GM12865 (cell line): ENCODE data around the gene SMCO1.

Experiments used
- DNase-seq: peaks from one replicate; pipeline ENCODE4 v3.0.0; 2010; ENCODE audit warnings: low read depth
- H3K4me3 ChIP-seq: 2 replicates; pipeline ENCODE4 v1.5.1; 2011; ENCODE audit warnings: mild to moderate bottlenecking, low read depth, low read length, control low read depth
- TF ChIP-seq, protein P1 (sequence below): IDR thresholded peaks from 2 replicates; pipeline ENCODE4 v1.5.1; 2011; ENCODE audit warnings: low read length, control low read depth, low read depth, inconsistent platforms; ENCODE audit not compliant: insufficient read depth; ENCODE audit errors: missing control alignments

Gene SMCO1

DNA sequence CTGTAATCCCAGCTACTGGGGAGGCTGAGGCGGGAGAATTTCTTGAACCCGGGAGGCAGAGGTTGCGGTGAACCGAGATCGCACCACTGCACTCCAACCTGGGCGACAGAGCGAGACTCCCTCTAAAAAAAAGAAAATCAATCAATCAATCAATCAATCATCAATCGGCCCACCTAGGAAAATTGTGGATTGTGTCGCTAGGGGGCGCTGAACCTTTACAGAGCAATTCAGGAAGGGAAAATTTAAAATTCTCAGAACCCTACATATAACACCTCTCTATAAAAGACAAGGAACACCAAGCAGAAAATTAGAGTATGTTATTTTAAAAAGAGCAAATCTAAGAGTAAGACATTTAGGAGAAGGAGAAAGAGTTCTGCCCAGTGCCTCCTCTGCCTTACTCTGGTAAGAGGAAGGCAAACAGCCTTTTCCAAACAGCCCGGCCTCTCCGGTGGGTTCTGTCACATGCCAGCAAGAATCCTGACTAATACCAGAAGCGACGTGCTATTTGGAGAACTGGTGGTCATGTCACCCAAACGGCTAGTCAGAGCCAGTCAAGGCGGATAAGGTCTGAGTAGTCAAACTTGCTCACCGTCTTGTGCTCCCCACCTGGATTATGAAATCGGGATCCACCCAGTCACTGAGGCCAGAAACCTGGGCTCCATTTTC is 22.3 kb upstream of the SMCO1 start:
- TF ChIP-seq, protein P1, sequence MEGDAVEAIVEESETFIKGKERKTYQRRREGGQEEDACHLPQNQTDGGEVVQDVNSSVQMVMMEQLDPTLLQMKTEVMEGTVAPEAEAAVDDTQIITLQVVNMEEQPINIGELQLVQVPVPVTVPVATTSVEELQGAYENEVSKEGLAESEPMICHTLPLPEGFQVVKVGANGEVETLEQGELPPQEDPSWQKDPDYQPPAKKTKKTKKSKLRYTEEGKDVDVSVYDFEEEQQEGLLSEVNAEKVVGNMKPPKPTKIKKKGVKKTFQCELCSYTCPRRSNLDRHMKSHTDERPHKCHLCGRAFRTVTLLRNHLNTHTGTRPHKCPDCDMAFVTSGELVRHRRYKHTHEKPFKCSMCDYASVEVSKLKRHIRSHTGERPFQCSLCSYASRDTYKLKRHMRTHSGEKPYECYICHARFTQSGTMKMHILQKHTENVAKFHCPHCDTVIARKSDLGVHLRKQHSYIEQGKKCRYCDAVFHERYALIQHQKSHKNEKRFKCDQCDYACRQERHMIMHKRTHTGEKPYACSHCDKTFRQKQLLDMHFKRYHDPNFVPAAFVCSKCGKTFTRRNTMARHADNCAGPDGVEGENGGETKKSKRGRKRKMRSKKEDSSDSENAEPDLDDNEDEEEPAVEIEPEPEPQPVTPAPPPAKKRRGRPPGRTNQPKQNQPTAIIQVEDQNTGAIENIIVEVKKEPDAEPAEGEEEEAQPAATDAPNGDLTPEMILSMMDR, result peak; percentile 57
- DNase-seq, result peak; percentile 51
- no peak overlapping the region for H3K4me3 ChIP-seq

DNA sequence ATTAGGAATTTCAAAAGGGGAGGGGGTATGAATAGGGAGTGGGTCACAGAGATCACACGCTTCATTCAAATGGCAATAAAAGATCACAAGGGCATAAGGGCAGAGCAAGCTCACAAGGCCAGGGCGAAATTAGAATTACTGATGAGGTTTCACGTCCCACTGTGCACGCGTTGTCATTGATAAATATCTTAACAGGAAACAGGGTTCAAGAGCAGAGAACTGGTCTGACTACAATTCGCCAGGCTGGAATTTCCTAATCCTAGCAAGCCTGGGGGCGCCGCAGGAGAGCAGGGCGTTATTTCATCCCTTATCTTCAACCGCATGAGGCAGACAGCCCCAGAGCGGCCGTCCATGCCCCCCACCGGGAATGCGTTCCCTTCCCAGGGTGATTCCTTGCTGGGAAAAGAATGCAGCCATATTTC is 18.1 kb upstream of the SMCO1 start:
- no peak for DNase-seq
- H3K4me3 ChIP-seq, result no peak overlapping the region
- TF ChIP-seq, protein P1, result no peak

DNA sequence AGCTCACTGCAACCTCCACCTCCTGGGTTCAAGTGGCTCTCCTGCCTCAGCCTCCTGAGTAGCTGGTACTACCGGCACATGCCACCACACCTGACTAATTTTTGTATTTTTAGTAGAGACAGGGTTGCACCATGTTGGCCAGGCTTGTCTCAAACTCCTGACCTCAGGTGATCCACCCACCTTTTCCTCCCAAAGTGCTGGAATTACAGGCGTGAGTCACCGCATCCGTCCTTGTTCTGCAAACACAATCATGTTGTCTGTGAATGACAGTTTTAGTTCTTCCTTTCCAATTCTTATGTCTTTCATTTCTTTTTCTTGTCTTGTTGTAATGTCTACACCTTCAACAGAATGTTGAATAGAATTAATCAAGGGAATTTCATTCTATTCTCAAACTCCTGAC is 16.3 kb upstream of the SMCO1 start:
- no peak for DNase-seq
- TF ChIP-seq, protein P1, result no peak
- no peak overlapping the region for H3K4me3 ChIP-seq

DNA sequence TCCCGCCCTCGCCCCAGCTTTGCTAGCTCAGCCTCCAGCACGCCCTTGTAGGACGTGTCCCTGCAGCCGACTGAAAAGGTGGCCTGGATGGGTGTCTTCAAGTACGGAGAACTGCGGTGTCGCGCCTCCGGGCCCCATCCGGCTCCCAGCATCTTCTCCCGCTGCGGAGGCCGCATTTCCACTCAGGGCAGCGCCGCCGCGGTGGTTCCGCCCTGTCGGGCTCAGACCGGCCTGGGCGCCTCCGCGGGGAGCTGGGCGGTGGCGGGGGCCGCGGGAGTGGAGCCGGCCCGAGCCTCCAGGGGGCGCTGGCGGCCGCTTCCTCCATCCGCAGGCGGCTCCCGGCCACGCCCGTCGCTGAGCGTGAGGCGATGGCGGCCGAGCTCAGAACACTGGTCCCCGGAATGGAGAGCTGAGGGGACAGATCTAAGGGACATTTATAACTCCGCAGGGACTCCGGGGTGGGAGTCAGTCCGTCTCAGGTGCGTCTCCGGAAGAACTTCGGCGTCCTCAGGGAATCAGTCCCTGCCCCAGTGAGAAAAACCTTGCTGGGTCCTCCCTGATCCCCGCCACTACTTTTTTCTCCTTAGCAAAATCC is 13.6 kb upstream of the SMCO1 start:
- DNase-seq, result peak; percentile 92

DNA sequence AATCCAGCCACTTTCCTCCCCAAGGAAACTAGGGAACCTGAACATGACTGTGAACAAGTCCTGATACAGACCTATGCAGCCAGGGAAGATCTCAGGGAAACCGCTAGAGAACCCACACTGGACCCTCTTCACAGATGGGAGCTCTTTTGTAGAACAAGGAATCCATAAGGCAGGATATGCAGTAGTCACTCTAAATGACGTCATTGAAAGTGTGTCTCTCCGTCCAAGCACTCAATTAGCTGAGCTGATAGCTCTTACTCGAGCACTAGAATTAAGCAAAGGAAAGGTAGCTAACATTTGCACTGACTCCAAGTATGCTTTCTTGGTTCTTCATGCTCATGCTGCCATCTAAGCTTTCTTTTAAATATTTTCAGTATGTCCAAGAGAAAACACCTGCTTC is 10.0 kb upstream of the SMCO1 start:
- no peak for DNase-seq
- TF ChIP-seq, protein P1, result no peak
- no peak overlapping the region for H3K4me3 ChIP-seq

More for the DNA sequence above, 13.6 kb upstream of the SMCO1 start:
- TF ChIP-seq, protein P1, result peak; percentile 83
- H3K4me3 ChIP-seq, result peak overlapping the region; percentile 77

DNA sequence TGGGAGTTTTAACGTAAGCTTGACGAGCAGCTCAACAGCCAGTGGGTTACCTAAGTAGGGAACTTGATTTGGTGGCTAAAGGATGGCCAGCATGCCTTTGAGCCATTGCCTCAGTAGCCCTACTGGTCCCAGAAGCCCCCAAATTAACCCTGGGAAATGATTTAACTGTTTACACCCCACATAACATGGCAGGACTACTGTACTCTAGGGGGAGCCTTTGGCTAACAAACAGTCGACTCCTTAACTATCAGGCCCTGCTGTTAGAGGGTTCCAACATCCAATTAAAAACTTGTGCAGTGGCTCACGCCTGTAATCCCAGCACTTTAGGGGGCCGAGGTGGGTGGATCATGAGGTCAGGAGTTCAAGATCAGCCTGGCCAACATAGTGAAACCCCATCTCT is 9.4 kb upstream of the SMCO1 start:
- TF ChIP-seq, protein P1, result peak; percentile 6
- no peak overlapping the region for H3K4me3 ChIP-seq
- DNase-seq, result no peak
